Ovary (tissue), 9 donors: ENCODE data around the gene TAB2. TPM values are rescaled to one million over a fixed set of nuclear protein-coding genes. Genes with fewer than 3 reads are reported as not detected.

Experiments used
- DNase-seq, 5 donors: peaks; one replicate each; pipeline ENCODE4 v3.0.0-alpha.2; 2019 to 2020
- H3K27ac ChIP-seq, 2 donors: fragments of 200-600 bp; one replicate each; pipeline versions ENCODE4 v1.5.1 to v1.8.0; 2019 to 2022
- H3K27me3 ChIP-seq: fragments of 200-600 bp; one replicate; pipeline ENCODE4 v1.8.0; 2022
- H3K36me3 ChIP-seq: fragments of 200-600 bp; sonication (generic); one replicate; pipeline ENCODE4 v1.5.1; 2019
- H3K4me1 ChIP-seq: one replicate; pipeline ENCODE4 v1.8.1; 2013; ENCODE audit warnings: mild to moderate bottlenecking, moderate library complexity; ENCODE audit not compliant: insufficient read depth
- H3K4me3 ChIP-seq: fragments of 200-600 bp; sonication (generic); one replicate; pipeline ENCODE4 v1.5.1; 2017
- H3K9me3 ChIP-seq, 2 donors: fragments of 200-600 bp in 1 of 2; sonication (generic) in 1 of 2; one replicate each; pipeline versions ENCODE4 v1.5.1 to v1.8.1; 2013 to 2019; ENCODE audit warnings: mild to moderate bottlenecking in 1 of 2, moderate library complexity in 1 of 2
- CTCF ChIP-seq, 3 donors: fragments of 450-650 bp in 2 of 3; fragments of 200-600 bp in 1 of 3; IDR thresholded peaks; one replicate each; pipeline versions ENCODE4 v1.5.1 to v1.8.0; 2016 to 2022; ENCODE audit warnings: antibody characterized with exemption in 3 of 3, mild to moderate bottlenecking in 1 of 3
- EP300 ChIP-seq: sonication (generic); formaldehyde crosslinking; IDR thresholded peaks from one replicate; pipeline ENCODE4 v1.6.1; 2017; ENCODE audit warnings: antibody characterized with exemption
- POLR2A ChIP-seq: fragments of 450-650 bp; IDR thresholded peaks from one replicate; pipeline ENCODE4 v1.6.1; 2017; ENCODE audit warnings: antibody characterized with exemption, mild to moderate bottlenecking, moderate library complexity
- WGBS, 3 donors: extraction: QIAGEN DNeasy Blood & Tissue Kit in 1 of 3; methylation state at CpG; one replicate each; pipeline versions ENCODE4 v1.1.5 to v1.1.7; 2013 to 2017; 5-methylcytosine and 5-hydroxymethylcytosine counted together
- intact Hi-C, 4 donors: fragments of 100-400 bp; cut with DNase I; formaldehyde crosslinking; loops; one replicate each; pipeline versions ENCODE4 v1.11.0 to v1.15.1; 2022 to 2023
- polyA plus RNA-seq, 2 donors: library from polyadenylated mRNA; stranded (reverse); fragments of 200-250 nt in 1 of 2; fragments of 350-450 nt in 1 of 2; fragmentation: Illumina TruSeq in 1 of 2; extraction: RNeasy Lipid Tissue Mini Kit (QIAGEN cat#74804) in 1 of 2; gene quantifications; one replicate each; pipeline ENCODE4 v1.2.3, GENCODE V29; 2013 to 2014
- total RNA-seq, 7 donors: library from RNA; depleted of rRNA in 2 of 7; stranded (reverse); fragments of >200 nt in 2 of 7; fragmentation: NEBNext Ultra II Directional in 3 of 7; extraction: Animal tissue kit (Norgen Biotek cat#: 25700) in 3 of 7; gene quantifications; one replicate each; pipeline versions ENCODE4 v1.1.0 to v1.2.4, GENCODE V29; 2016 to 2023
- donor health status: DM: no; HTN: no; CAD: no; lungs with moderate emphysema.
- donor health status: DM: no; HTN: no; CAD: no.
- donor health status: Bipolar disorder and iron deficiency.
- donor health status: DM: yes; HTN: yes; CAD: no.
- donor health status: DM: no; HTN: no; CAD: no.
- donor health status: DM: yes; HTN: yes; CAD: no.

TAB2 gene
- total and polyA plus RNA-seq, 9 donors: 39.6 to 75.9 (median 62.6) TPM

GRCh38 chr6:149359440-149359839, 41.9 kb downstream of the TAB2 start:
- Histone ChIP-seq H3K27ac (no peak overlapping the region), H3K9me3 (no peaks in the 10 kb centered on the region), H3K4me1 (peaks cover 1% of the 10 kb centered on the region), H3K4me3 (no peak overlapping the region), H3K27me3 (no peaks in the 10 kb centered on the region), H3K36me3 (no peaks in the 10 kb centered on the region)
- no peak for DNase-seq
- TF ChIP-seq POLR2A (no peak), EP300 (no peak), CTCF (IDR thresholded peaks at IDR 0.05) (no peak)
- intact Hi-C loops: no loop called here

GRCh38 chr6:149360536-149360935, 43.0 kb downstream of the TAB2 start:
- intact Hi-C loops: no loop called here
- TF ChIP-seq CTCF (IDR thresholded peaks at IDR 0.05): no peak
- TF ChIP-seq EP300: no peak
- TF ChIP-seq POLR2A: no peak
- WGBS, 3 donors: 96 to 99% (median 97%) methylated on average over 3 of the region's 3 CpGs

GRCh38 chr6:149362289-149362688, 44.8 kb downstream of the TAB2 start:
- no peak for DNase-seq
- H3K9me3 ChIP-seq: no peaks in the 10 kb centered on the region
- no peaks in the 10 kb centered on the region for H3K27me3 ChIP-seq
- TF ChIP-seq CTCF (IDR thresholded peaks at IDR 0.05): no peak
- TF ChIP-seq EP300: no peak
- TF ChIP-seq POLR2A: no peak
- peaks cover 3% of the 10 kb centered on the region for H3K4me1 ChIP-seq
- intact Hi-C loops: no loop called here
- WGBS, 3 donors: 97 to 99% (median 99%) methylated on average over 5 of the region's 5 CpGs
- H3K4me3 ChIP-seq: no peak overlapping the region
- no peak overlapping the region for H3K27ac ChIP-seq
- H3K36me3 ChIP-seq: no peaks in the 10 kb centered on the region

More at GRCh38 chr6:149360536-149360935, 43.0 kb downstream of the TAB2 start:
- H3K4me1 ChIP-seq: peaks cover 1% of the 10 kb centered on the region
- H3K27ac ChIP-seq: no peak overlapping the region
- DNase-seq: no peak
- no peak overlapping the region for H3K4me3 ChIP-seq
- H3K27me3 ChIP-seq: no peaks in the 10 kb centered on the region
- H3K9me3 ChIP-seq: no peaks in the 10 kb centered on the region
- no peaks in the 10 kb centered on the region for H3K36me3 ChIP-seq

GRCh38 chr6:149363154-149363553, 45.6 kb downstream of the TAB2 start:
- intact Hi-C loops: no loop called here
- Histone ChIP-seq H3K27ac (no peak overlapping the region), H3K36me3 (no peaks in the 10 kb centered on the region), H3K9me3 (no peaks in the 10 kb centered on the region), H3K4me3 (no peak overlapping the region), H3K27me3 (no peaks in the 10 kb centered on the region), H3K4me1 (peaks cover 3% of the 10 kb centered on the region)
- DNase-seq: no peak
- 90 to 100% (median 92%) methylated on average over 1 of the region's 1 CpG for WGBS, 3 donors
- TF ChIP-seq EP300 (no peak), CTCF (IDR thresholded peaks at IDR 0.05) (no peak), POLR2A (no peak)

GRCh38 chr6:149364557-149364956, 47.0 kb downstream of the TAB2 start:
- intact Hi-C loops: no loop called here
- H3K4me3 ChIP-seq: no peak overlapping the region
- no peak overlapping the region for H3K27ac ChIP-seq
- TF ChIP-seq EP300 (no peak), POLR2A (no peak), CTCF (IDR thresholded peaks at IDR 0.05) (no peak)
- DNase-seq: no peak
- H3K27me3 ChIP-seq: no peaks in the 10 kb centered on the region
- H3K4me1 ChIP-seq: peaks cover 3% of the 10 kb centered on the region
- H3K36me3 ChIP-seq: no peaks in the 10 kb centered on the region
- WGBS, 3 donors: 17 to 49% (median 32%) methylated on average over 2 of the region's 2 CpGs
- H3K9me3 ChIP-seq: no peaks in the 10 kb centered on the region
